Amniotic epithelial cell (primary cell): ENCODE measurements around the gene TSPAN14.
A peak's percentile ranks its signal among the peaks of the same experiment; 100 is the strongest.

Source experiments
- DNase-seq: peaks from one replicate; pipeline ENCODE4 v3.0.0-alpha.2; 2010; ENCODE audit warnings: low read depth

Gene TSPAN14

GRCh38 chr10:80504897-80505465 lies 50.9 kb downstream of the TSPAN14 start:
- DNase-seq, result peak; percentile 15

- peak; percentile 64 for DNase-seq
These were observed 52.1 kb downstream of the TSPAN14 start for GRCh38 chr10:80506189-80506575.

GRCh38 chr10:80506836-80507487 lies 52.9 kb downstream of the TSPAN14 start:
- DNase-seq, result no peak

- DNase-seq, result no peak
These were observed 54.9 kb downstream of the TSPAN14 start for GRCh38 chr10:80509108-80509402.

GRCh38 chr10:80509403-80510161 lies 55.5 kb downstream of the TSPAN14 start:
- peak; percentile 76 for DNase-seq

GRCh38 chr10:80512031-80512526 lies 58.0 kb downstream of the TSPAN14 start:
- no peak for DNase-seq

- DNase-seq, result no peak
These were observed 59.0 kb downstream of the TSPAN14 start for GRCh38 chr10:80513106-80513505.

GRCh38 chr10:80515511-80515910 lies 61.4 kb downstream of the TSPAN14 start:
- DNase-seq, result no peak

- no peak for DNase-seq
These were observed 61.8 kb downstream of the TSPAN14 start for GRCh38 chr10:80515941-80516340.

GRCh38 chr10:80516506-80517075 lies 62.5 kb downstream of the TSPAN14 start:
- no peak for DNase-seq

- DNase-seq, result no peak
These were observed 63.5 kb downstream of the TSPAN14 start for GRCh38 chr10:80517416-80518142.

- DNase-seq, result no peak
These were observed 64.2 kb downstream of the TSPAN14 start for GRCh38 chr10:80518143-80518806.

- no peak for DNase-seq
These were observed 64.8 kb downstream of the TSPAN14 start for GRCh38 chr10:80518807-80519360.

- DNase-seq, result no peak
These were observed 66.0 kb downstream of the TSPAN14 start for GRCh38 chr10:80519936-80520650.

GRCh38 chr10:80520661-80521470 lies 66.8 kb downstream of the TSPAN14 start:
- no peak for DNase-seq

GRCh38 chr10:80522756-80523363 lies 68.8 kb downstream of the TSPAN14 start:
- DNase-seq, result no peak

GRCh38 chr10:80523773-80524172 lies 69.7 kb downstream of the TSPAN14 start:
- no peak for DNase-seq

- DNase-seq, result no peak
These were observed 70.2 kb downstream of the TSPAN14 start for GRCh38 chr10:80524190-80524909.

GRCh38 chr10:80526218-80526617 lies 72.1 kb downstream of the TSPAN14 start:
- DNase-seq, result peak; percentile 7
